SK-N-SH (cell line): ENCODE results near the gene TGOLN2. TPM values are rescaled to one million over a fixed set of nuclear protein-coding genes. Genes with fewer than 3 reads are reported as not detected.
A peak's percentile ranks its signal among the peaks of the same experiment; 100 is the strongest.

Experiments used
- CTCF ChIA-PET: fragments of 300-600, 350-600 bp; formaldehyde crosslinking; extraction: SDS; loops from one replicate; lab custom pipeline; 2021; lab: Yijun Ruan, JAX
- POLR2A ChIA-PET: fragments of 350-600 bp; sonication (Branson Sonifier 250); formaldehyde crosslinking; extraction: SDS; loops from one replicate; lab custom pipeline; 2020; ENCODE audit warnings: antibody characterized with exemption, inconsistent platforms; lab: Yijun Ruan, JAX
- DNase-seq: peaks from one replicate; pipeline ENCODE4 v3.0.0; 2012
- H2AFZ ChIP-seq: fragments of 200-600 bp; sonication (generic); 2 replicates; pipeline ENCODE4 v1.8.1; 2016; ENCODE audit warnings: antibody characterized with exemption, mild to moderate bottlenecking, low read depth
- H3F3A ChIP-seq: fragments of 200-600 bp; sonication (generic); replicated peaks from 2 replicates; pipeline ENCODE3; 2016; ENCODE audit warnings: antibody characterized with exemption, mild to moderate bottlenecking; ENCODE audit not compliant: insufficient read depth
- H3K27ac ChIP-seq, 2 experiments: fragments of 200-500 bp in 1 of 2; fragments of 200-600 bp in 1 of 2; sonication (Bioruptor generic) in 1 of 2; sonication (generic), shearing (Covaris generic) in 1 of 2; 2 replicates each; pipeline versions ENCODE4 v1.5.1 to v1.6.1; 2014 to 2016; ENCODE audit warnings: low read depth in 2 of 2, inconsistent platforms in 1 of 2, low read length in 1 of 2, mild to moderate bottlenecking in 1 of 2, mixed read lengths in 1 of 2
- H3K27me3 ChIP-seq: fragments of 200-600 bp; sonication (generic), shearing (Covaris generic); 2 replicates; pipeline ENCODE4 v1.6.1; 2016; ENCODE audit warnings: mixed run types; ENCODE audit not compliant: insufficient read depth
- H3K36me3 ChIP-seq, 2 experiments: fragments of 200-500 bp in 1 of 2; fragments of 200-600 bp in 1 of 2; sonication (Bioruptor generic) in 1 of 2; sonication (generic) in 1 of 2; replicated peaks in 1 of 2; 2 replicates each; pipeline versions ENCODE3 to v1.5.1; 2014 to 2016; ENCODE audit warnings: low read length in 1 of 2, mild to moderate bottlenecking in 1 of 2; ENCODE audit not compliant: insufficient read depth in 2 of 2, control insufficient read depth in 1 of 2
- H3K4me1 ChIP-seq, 2 experiments: fragments of 200-500 bp in 1 of 2; fragments of 200-600 bp in 1 of 2; sonication (Bioruptor generic) in 1 of 2; sonication (generic), shearing (Covaris generic) in 1 of 2; 2 replicates each; pipeline versions ENCODE4 v1.5.1 to v1.6.1; 2014 to 2016; ENCODE audit warnings: low read depth in 1 of 2, low read length in 1 of 2, mixed run types in 1 of 2; ENCODE audit not compliant: insufficient read depth in 2 of 2, control insufficient read depth in 1 of 2
- H3K4me2 ChIP-seq: fragments of 200-600 bp; sonication (generic), shearing (Covaris generic); 2 replicates; pipeline ENCODE4 v1.6.1; 2017; ENCODE audit warnings: mixed run types
- H3K4me3 ChIP-seq, 2 experiments: fragments of 200-500 bp in 1 of 2; fragments of 200-600 bp in 1 of 2; sonication (Bioruptor generic) in 1 of 2; sonication (generic), shearing (Covaris generic) in 1 of 2; 2 replicates each; pipeline versions ENCODE4 v1.5.1 to v1.8.1; 2014 to 2016; ENCODE audit warnings: low read depth in 2 of 2, inconsistent platforms in 1 of 2, low read length in 1 of 2, mild to moderate bottlenecking in 1 of 2, mixed read lengths in 1 of 2, moderate library complexity in 1 of 2
- H3K79me2 ChIP-seq: fragments of 200-600 bp; sonication (generic); 2 replicates; pipeline ENCODE4 v1.8.1; 2017; ENCODE audit warnings: mild to moderate bottlenecking; ENCODE audit not compliant: insufficient read depth
- H3K9ac ChIP-seq: fragments of 200-600 bp; sonication (generic); 2 replicates; pipeline ENCODE4 v1.6.1; 2017; ENCODE audit warnings: mixed run types
- H3K9me2 ChIP-seq: fragments of 200-600 bp; sonication (generic); 2 replicates; pipeline ENCODE4 v1.6.1; 2017; ENCODE audit warnings: mixed run types
- H3K9me3 ChIP-seq: fragments of 200-600 bp; sonication (generic); 2 replicates; pipeline ENCODE4 v1.6.1; 2017; ENCODE audit warnings: mixed run types, mild to moderate bottlenecking, moderate library complexity
- H4K20me1 ChIP-seq: fragments of 200-600 bp; sonication (generic); 2 replicates; pipeline ENCODE4 v1.6.1; 2017; ENCODE audit warnings: mild to moderate bottlenecking, mixed run types; ENCODE audit not compliant: insufficient read depth
- EZH2phosphoT487 ChIP-seq: fragments of 200-600 bp; sonication (generic); IDR thresholded peaks from 2 replicates; pipeline ENCODE4 v1.6.1; 2017; ENCODE audit warnings: low read depth, mixed run types, mild to moderate bottlenecking, antibody characterized with exemption, moderate library complexity, borderline replicate concordance
- FOSL2 ChIP-seq: IDR thresholded peaks from 2 replicates; pipeline ENCODE4 v1.4.0; 2012; ENCODE audit warnings: low read depth, mild to moderate bottlenecking, moderate library complexity, borderline replicate concordance
- GABPA ChIP-seq: IDR thresholded peaks from 2 replicates; pipeline ENCODE4 v1.4.0; 2012; ENCODE audit warnings: low read depth, mild to moderate bottlenecking
- GATA2 ChIP-seq: sonication (generic); formaldehyde crosslinking; IDR thresholded peaks from 2 replicates; pipeline ENCODE4 v1.5.0; 2020; ENCODE audit warnings: mild to moderate bottlenecking, missing genetic modification reagents
- MXI1 ChIP-seq: IDR thresholded peaks from 2 replicates; pipeline ENCODE4 v1.6.1; 2012; ENCODE audit warnings: mild to moderate bottlenecking, low read depth, low read length, improper control_type of control experiment
- POLR2AphosphoS5 ChIP-seq: IDR thresholded peaks from 2 replicates; pipeline ENCODE4 v1.6.1; 2012; ENCODE audit warnings: low read depth, low read length
- RAD21 ChIP-seq: IDR thresholded peaks from 2 replicates; pipeline ENCODE4 v1.6.1; 2012; ENCODE audit warnings: mild to moderate bottlenecking, low read length
- SIN3A ChIP-seq: IDR thresholded peaks from 2 replicates; pipeline ENCODE4 v1.6.1; 2012; ENCODE audit warnings: low read depth, mild to moderate bottlenecking, low read length, moderate library complexity, borderline replicate concordance
- TAF1 ChIP-seq: IDR thresholded peaks from 2 replicates; pipeline ENCODE4 v1.6.1; 2012; ENCODE audit warnings: low read depth, mild to moderate bottlenecking, low read length, moderate library complexity, borderline replicate concordance
- USF2 ChIP-seq: fragments of 150-350 bp; IDR thresholded peaks from 2 replicates; pipeline ENCODE4 v1.6.1; 2017; ENCODE audit warnings: antibody characterized with exemption, low read length, low read depth, borderline replicate concordance
- WGBS: methylation state at CpG from one replicate; pipeline ENCODE4 v1.1.6; 2017; ENCODE audit warnings: low lambda C conversion rate; 5-methylcytosine and 5-hydroxymethylcytosine counted together
- polyA plus RNA-seq, 3 experiments: library from polyadenylated mRNA; depleted of rRNA; stranded (reverse); fragments of >200 nt; gene quantifications; 2 replicates each; pipeline ENCODE4 v1.2.3, GENCODE V29; 2012

TGOLN2 gene
- polyA plus RNA-seq, 1 of the 3 experiments (the other 2 are of a cell fraction), result 138 TPM

DNA sequence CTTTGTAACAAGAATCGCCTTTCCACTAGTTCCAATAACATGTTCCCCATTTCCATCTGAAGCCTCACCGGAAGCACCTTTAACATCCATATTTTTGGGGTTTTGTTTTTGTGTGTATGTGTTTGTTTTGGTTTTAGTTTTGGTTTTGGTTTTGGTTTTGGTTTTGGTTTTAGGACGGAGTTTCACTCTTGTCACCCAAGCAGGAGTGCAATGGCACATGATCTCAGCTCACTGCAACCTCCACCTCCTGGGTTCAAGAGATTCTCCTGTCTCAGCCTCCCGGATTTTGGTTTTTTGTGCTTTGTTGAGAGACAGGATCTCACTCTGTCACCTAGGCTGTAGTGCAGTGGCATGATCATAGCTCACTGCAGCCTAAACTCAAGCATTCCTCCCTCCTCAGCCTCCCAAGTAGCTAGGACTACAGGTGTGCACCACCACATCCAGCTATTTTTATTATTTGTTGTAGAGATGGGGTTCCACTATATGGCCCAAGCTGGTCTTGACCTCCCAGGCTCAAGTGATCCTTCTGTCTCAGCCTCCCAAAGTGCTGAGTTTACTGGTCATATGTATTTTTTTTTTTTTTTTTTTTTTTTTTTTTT lies 36.3 kb downstream of the TGOLN2 start:
- Histone ChIP-seq H3K9me3 (no peaks in the 10 kb centered on the region), H3K36me3 (peaks cover 0 to 8% of the 10 kb centered on the region in 2 experiments), H3F3A (no peaks in the 10 kb centered on the region), H3K4me1 (peaks cover 0 to 9% of the 10 kb centered on the region in 2 experiments; a peak in 1 of 4 replicates), H3K27me3 (no peaks in the 10 kb centered on the region), H4K20me1 (no peaks in the 10 kb centered on the region), H3K4me2 (no peak overlapping the region), H3K4me3 (no peak overlapping the region), H3K27ac (no peak overlapping the region), H3K9me2 (no peaks in the 10 kb centered on the region), H2AFZ (no peak overlapping the region), H3K9ac (no peak overlapping the region), H3K79me2 (no peaks in the 10 kb centered on the region)
- POLR2A ChIA-PET, result interaction anchor here (1.4 kb wide), 1 partner anchor 225 kb away, joined by 3 read pairs; no protein-coding TSS in a partner anchor
- DNase-seq, result no peak
- no peak for TF ChIP-seq USF2
- TF ChIP-seq TAF1, result no peak
- no peak for TF ChIP-seq GATA2
- no peak for TF ChIP-seq GABPA
- no peak for TF ChIP-seq POLR2AphosphoS5
- TF ChIP-seq RAD21, result no peak
- TF ChIP-seq SIN3A, result no peak
- TF ChIP-seq EZH2phosphoT487, result no peak
- 90% methylated on average over 4 of the region's 4 CpGs for WGBS
- CTCF ChIA-PET, result interaction anchor here (1.1 to 12.0 kb wide), 6 partner anchors 7 to 366 kb away, joined by 3 to 205 read pairs (median 16); partner anchors contain the start of gene TCF7L1

DNA sequence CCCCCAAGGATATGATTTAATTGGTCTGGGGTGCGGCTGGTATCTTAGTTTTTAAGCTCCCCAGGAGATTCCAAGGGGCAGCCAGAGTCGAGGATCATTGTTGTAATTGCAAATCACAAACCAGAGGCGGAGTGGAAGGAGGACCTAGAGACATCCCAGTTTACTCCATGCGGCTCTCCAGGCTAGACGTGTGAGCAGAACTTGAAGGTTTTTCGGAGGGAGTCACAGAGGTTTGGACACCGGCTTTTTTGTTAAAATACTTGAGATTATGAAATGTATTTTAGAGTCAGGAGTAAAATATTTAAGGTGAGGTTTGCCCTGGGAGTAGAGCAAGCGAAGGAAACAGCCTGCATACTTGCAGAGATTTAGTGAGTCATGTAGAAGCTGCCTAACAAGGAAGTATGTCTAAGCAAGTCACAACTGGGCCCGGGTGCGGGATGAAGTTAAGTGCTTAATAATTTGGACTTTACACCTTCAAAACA lies 39.5 kb downstream of the TGOLN2 start:
- Histone ChIP-seq H3K27ac (no peak overlapping the region), H3K9ac (no peak overlapping the region), H2AFZ (no peak overlapping the region), H3K79me2 (no peaks in the 10 kb centered on the region), H3K4me2 (no peak overlapping the region), H3K36me3 (peaks cover 0 to 8% of the 10 kb centered on the region in 2 experiments), H3K4me3 (no peak overlapping the region), H3K4me1 (peaks cover 3 to 9% of the 10 kb centered on the region in 2 experiments; a peak in 2 of 4 replicates), H3K9me3 (no peaks in the 10 kb centered on the region), H4K20me1 (0 out of 2 replicates have a peak, but pooled peaks cover 3% of the 10 kb centered on the region), H3F3A (no peaks in the 10 kb centered on the region), H3K9me2 (no peaks in the 10 kb centered on the region), H3K27me3 (no peaks in the 10 kb centered on the region)
- no peak for DNase-seq
- TF ChIP-seq MXI1 (no peak), FOSL2 (peak; percentile 31; the same call in 1 of the 2 replicates)
- POLR2A ChIA-PET, result no interaction called here
- CTCF ChIA-PET, result interaction anchor here (0.6 to 12.0 kb wide), 7 partner anchors 11 to 391 kb away, joined by 3 to 205 read pairs (median 6); partner anchors contain the start of gene TCF7L1
- 55% methylated on average over 10 of the region's 10 CpGs for WGBS
